ENCODE data around the gene MYOM1.
"Not testable (repeated sequence)": the region's sequence is repeated elsewhere in the genome, so short reads cannot be mapped to it uniquely, and the experiment has no call there.

MYOM1 gene

GRCh38 chr18:3057526-3057925, 162.2 kb downstream of the MYOM1 start:
- DNase-seq (ENCODE audit: low read depth), result no peak

- DNase-seq (ENCODE audit: low read depth), result no peak
Observed at GRCh38 chr18:3056311-3056710, 163.5 kb downstream of the MYOM1 start.

- DNase-seq (ENCODE audit: low read depth), result no peak
Observed at GRCh38 chr18:3055816-3056215, 164.0 kb downstream of the MYOM1 start.

- DNase-seq (ENCODE audit: low read depth), result no peak
Observed at GRCh38 chr18:3055186-3055728, 164.5 kb downstream of the MYOM1 start.

- DNase-seq (ENCODE audit: low read depth), result no peak
Observed at GRCh38 chr18:3054780-3055179, 165.0 kb downstream of the MYOM1 start.

GRCh38 chr18:3054214-3054613, 165.6 kb downstream of the MYOM1 start:
- no peak for DNase-seq (ENCODE audit: low read depth)

GRCh38 chr18:3053081-3053480, 166.7 kb downstream of the MYOM1 start:
- no peak for DNase-seq (ENCODE audit: low read depth)

- no peak for DNase-seq (ENCODE audit: low read depth)
Observed at GRCh38 chr18:3052411-3052758, 167.4 kb downstream of the MYOM1 start.

GRCh38 chr18:3051718-3052410, 167.9 kb downstream of the MYOM1 start:
- DNase-seq (ENCODE audit: low read depth), result no peak

- not testable (repeated sequence) for DNase-seq (ENCODE audit: low read depth)
Observed at GRCh38 chr18:3049897-3050454, 169.8 kb downstream of the MYOM1 start.

GRCh38 chr18:3048820-3049349, 170.9 kb downstream of the MYOM1 start:
- DNase-seq (ENCODE audit: low read depth), result no peak

- no peak for DNase-seq (ENCODE audit: low read depth)
Observed at GRCh38 chr18:3048121-3048520, 171.6 kb downstream of the MYOM1 start.

- no peak for DNase-seq (ENCODE audit: low read depth)
Observed at GRCh38 chr18:3046216-3046808, 173.5 kb downstream of the MYOM1 start.

GRCh38 chr18:3044931-3045698, 174.7 kb downstream of the MYOM1 start:
- DNase-seq (ENCODE audit: low read depth), result no peak

- DNase-seq (ENCODE audit: low read depth), result no peak
Observed at GRCh38 chr18:3042379-3042778, 177.4 kb downstream of the MYOM1 start.

GRCh38 chr18:3041843-3042242, 177.9 kb downstream of the MYOM1 start:
- no peak for DNase-seq (ENCODE audit: low read depth)

- DNase-seq (ENCODE audit: low read depth), result no peak
Observed at GRCh38 chr18:3040881-3041280, 178.9 kb downstream of the MYOM1 start.

GRCh38 chr18:3040173-3040572, 179.6 kb downstream of the MYOM1 start:
- DNase-seq (ENCODE audit: low read depth), result no peak

- DNase-seq (ENCODE audit: low read depth), result peak; percentile 71
Observed at GRCh38 chr18:3037423-3037915, 182.3 kb downstream of the MYOM1 start.

- DNase-seq (ENCODE audit: low read depth), result no peak
Observed at GRCh38 chr18:3036108-3036507, 183.7 kb downstream of the MYOM1 start.

GRCh38 chr18:3035635-3036034, 184.1 kb downstream of the MYOM1 start:
- no peak for DNase-seq (ENCODE audit: low read depth)

GRCh38 chr18:3032721-3033120, 187.0 kb downstream of the MYOM1 start:
- DNase-seq (ENCODE audit: low read depth), result peak; percentile 67

Data from EH (cell line).